Testis (tissue), 5 donors: ENCODE results near the gene CAPN9. TPM values are rescaled to one million over a fixed set of nuclear protein-coding genes. Genes with fewer than 3 reads are reported as not detected.
"Not testable (repeated sequence)": the region's sequence is repeated elsewhere in the genome, so short reads cannot be mapped to it uniquely, and the experiment has no call there.

Experiments
- DNase-seq: peaks from one replicate; pipeline ENCODE4 v3.0.0-alpha.2; 2019
- H3K27ac ChIP-seq, 2 donors: fragments of 200-600 bp; sonication (generic); one replicate each; pipeline ENCODE4 v1.5.1; 2019
- H3K27me3 ChIP-seq: fragments of 200-600 bp; sonication (generic); one replicate; pipeline ENCODE4 v1.5.1; 2019
- H3K36me3 ChIP-seq: fragments of 200-600 bp; sonication (generic); one replicate; pipeline ENCODE4 v1.5.1; 2017; ENCODE audit warnings: low read depth; ENCODE audit errors: missing control alignments
- H3K4me1 ChIP-seq: fragments of 200-600 bp; sonication (generic); one replicate; pipeline ENCODE4 v1.5.1; 2019
- H3K4me3 ChIP-seq, 2 donors: fragments of 200-600 bp; sonication (generic); one replicate each; pipeline ENCODE4 v1.5.1; 2017 to 2019
- H3K9me3 ChIP-seq: fragments of 200-600 bp; sonication (generic); one replicate; pipeline ENCODE4 v1.5.1; 2017
- POLR2A ChIP-seq: fragments of 450-650 bp; IDR thresholded peaks from one replicate; pipeline ENCODE4 v1.6.1; 2017; ENCODE audit warnings: antibody characterized with exemption, mild to moderate bottlenecking, moderate library complexity
- WGBS, 2 donors: methylation state at CpG; one replicate each; pipeline ENCODE4 v1.1.5; 2018; 5-methylcytosine and 5-hydroxymethylcytosine counted together
- intact Hi-C: fragments of 100-400 bp; cut with DNase I; formaldehyde crosslinking; loops from one replicate; pipeline ENCODE4 v1.15.1; 2023; ENCODE audit warnings: low total_unique reads
- long read RNA-seq, 2 donors: transcript quantifications; one replicate each; lab custom pipeline, GENCODE V29; 2026
- polyA plus RNA-seq: library from polyadenylated mRNA; stranded (reverse); fragments of 350-450 nt; fragmentation: Illumina TruSeq; extraction: RNeasy Lipid Tissue Mini Kit (QIAGEN cat#74804); gene quantifications from one replicate; pipeline ENCODE4 v1.2.3, GENCODE V29; 2014; ENCODE audit warnings: low read depth, low replicate concordance; ENCODE audit not compliant: insufficient read depth
- total RNA-seq, 2 donors: library from RNA; depleted of rRNA; stranded (reverse); fragments of >200 nt; gene quantifications; one replicate each; pipeline ENCODE4 v1.2.3, GENCODE V29; 2016
- TF ChIP-seq, protein P1 (sequence below), 3 experiments: fragments of 450-650 bp in 2 of 3; fragments of 200-600 bp in 1 of 3; sonication (generic) in 1 of 3; IDR thresholded peaks; one replicate each; pipeline ENCODE4 v1.5.1; 2016 to 2019; ENCODE audit warnings: antibody characterized with exemption in 3 of 3, mild to moderate bottlenecking in 2 of 3, moderate library complexity in 1 of 3

The CAPN9 gene, protein sequence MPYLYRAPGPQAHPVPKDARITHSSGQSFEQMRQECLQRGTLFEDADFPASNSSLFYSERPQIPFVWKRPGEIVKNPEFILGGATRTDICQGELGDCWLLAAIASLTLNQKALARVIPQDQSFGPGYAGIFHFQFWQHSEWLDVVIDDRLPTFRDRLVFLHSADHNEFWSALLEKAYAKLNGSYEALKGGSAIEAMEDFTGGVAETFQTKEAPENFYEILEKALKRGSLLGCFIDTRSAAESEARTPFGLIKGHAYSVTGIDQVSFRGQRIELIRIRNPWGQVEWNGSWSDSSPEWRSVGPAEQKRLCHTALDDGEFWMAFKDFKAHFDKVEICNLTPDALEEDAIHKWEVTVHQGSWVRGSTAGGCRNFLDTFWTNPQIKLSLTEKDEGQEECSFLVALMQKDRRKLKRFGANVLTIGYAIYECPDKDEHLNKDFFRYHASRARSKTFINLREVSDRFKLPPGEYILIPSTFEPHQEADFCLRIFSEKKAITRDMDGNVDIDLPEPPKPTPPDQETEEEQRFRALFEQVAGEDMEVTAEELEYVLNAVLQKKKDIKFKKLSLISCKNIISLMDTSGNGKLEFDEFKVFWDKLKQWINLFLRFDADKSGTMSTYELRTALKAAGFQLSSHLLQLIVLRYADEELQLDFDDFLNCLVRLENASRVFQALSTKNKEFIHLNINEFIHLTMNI
- total RNA-seq, result under 1 TPM; 0.16 to 0.25 TPM
- 0.34 TPM for polyA plus RNA-seq
- long read RNA-seq, donor 1, result 0 reads
- long read RNA-seq, donor 2, result 0 reads

DNA sequence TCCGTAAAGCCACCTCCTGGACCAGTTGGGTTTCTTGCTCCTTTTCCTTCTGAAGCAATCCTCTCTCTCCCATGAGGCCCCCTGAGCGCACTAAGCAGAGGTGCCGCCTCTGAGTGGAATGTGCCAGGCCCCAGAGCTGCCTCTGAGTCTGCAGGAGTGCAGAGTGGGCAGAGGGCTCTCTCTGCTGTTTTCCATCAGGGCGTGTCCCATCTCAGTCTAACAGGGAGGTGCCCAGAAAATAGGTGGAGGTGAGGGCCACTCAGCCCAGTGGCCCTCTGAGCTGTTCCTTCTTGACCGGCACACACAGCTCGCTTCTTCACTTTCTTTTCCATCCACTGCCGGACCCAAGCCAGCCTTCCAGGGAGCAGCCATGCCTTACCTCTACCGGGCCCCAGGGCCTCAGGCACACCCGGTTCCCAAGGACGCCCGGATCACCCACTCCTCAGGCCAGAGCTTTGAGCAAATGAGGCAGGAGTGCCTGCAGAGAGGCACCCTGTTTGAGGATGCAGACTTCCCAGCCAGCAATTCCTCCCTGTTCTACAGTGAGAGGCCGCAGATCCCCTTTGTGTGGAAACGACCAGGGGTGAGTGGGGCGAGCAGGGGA, at the start of gene CAPN9:
CAPN9 (plus strand) TSS at position 262 of the 604 bp plus-strand sequence; CDS start at position 371, 109 bp downstream.
- TF ChIP-seq, protein P1, sequence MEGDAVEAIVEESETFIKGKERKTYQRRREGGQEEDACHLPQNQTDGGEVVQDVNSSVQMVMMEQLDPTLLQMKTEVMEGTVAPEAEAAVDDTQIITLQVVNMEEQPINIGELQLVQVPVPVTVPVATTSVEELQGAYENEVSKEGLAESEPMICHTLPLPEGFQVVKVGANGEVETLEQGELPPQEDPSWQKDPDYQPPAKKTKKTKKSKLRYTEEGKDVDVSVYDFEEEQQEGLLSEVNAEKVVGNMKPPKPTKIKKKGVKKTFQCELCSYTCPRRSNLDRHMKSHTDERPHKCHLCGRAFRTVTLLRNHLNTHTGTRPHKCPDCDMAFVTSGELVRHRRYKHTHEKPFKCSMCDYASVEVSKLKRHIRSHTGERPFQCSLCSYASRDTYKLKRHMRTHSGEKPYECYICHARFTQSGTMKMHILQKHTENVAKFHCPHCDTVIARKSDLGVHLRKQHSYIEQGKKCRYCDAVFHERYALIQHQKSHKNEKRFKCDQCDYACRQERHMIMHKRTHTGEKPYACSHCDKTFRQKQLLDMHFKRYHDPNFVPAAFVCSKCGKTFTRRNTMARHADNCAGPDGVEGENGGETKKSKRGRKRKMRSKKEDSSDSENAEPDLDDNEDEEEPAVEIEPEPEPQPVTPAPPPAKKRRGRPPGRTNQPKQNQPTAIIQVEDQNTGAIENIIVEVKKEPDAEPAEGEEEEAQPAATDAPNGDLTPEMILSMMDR (IDR thresholded peaks at IDR 0.05), result no peak
- no peak for TF ChIP-seq POLR2A

DNA sequence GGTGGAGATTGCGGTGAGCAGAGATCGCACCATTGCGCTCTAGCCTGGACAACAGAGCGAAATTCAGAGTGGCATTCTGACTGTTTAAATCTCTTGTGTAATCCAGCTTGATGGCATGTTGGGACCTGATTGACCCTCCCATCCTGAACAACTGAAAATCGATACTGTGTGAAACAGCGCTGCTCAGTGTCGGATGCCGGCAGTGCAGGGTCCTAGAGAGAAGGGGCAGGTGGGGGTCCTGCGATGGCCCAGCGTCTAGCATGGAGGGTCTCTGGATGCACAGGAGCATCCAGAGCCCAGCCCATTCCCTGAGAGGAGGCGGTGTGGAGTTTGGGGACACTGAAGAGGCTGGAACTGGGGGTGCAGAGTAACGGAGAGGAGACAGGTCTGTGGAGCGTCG, 49.1 kb upstream of the CAPN9 start:
- DNase-seq, result no peak
- TF ChIP-seq POLR2A, result no peak
- TF ChIP-seq, protein P1 (IDR thresholded peaks at IDR 0.05), result no peak
- intact Hi-C loops, result no loop called here
- H3K27me3 ChIP-seq, result no peaks in the 10 kb centered on the region
- H3K9me3 ChIP-seq, result no peaks in the 10 kb centered on the region
- H3K36me3 ChIP-seq, result no peaks in the 10 kb centered on the region
- WGBS, 2 donors, result 93% methylated on average over 14 of the region's 14 CpGs
- no peak overlapping the region for H3K27ac ChIP-seq
- H3K4me3 ChIP-seq, result no peak overlapping the region
- H3K4me1 ChIP-seq, result no peaks in the 10 kb centered on the region

More for the DNA sequence above, at the start of gene CAPN9:
- H3K27ac ChIP-seq, result no peak within 1 kb of the TSS
- H3K27me3 ChIP-seq, result no peaks in the 10 kb centered on the region
- DNase-seq, result no peak
- H3K36me3 ChIP-seq, result no peaks in the 10 kb centered on the region
- H3K9me3 ChIP-seq, result no peaks in the 10 kb centered on the region
- WGBS, 2 donors, result 76% methylated on average over 9 to 14 of the region's 14 CpGs
- H3K4me3 ChIP-seq, result no peak within 1 kb of the TSS
- H3K4me1 ChIP-seq, result no peaks in the 10 kb centered on the region
- intact Hi-C loops, result no loop called here

DNA sequence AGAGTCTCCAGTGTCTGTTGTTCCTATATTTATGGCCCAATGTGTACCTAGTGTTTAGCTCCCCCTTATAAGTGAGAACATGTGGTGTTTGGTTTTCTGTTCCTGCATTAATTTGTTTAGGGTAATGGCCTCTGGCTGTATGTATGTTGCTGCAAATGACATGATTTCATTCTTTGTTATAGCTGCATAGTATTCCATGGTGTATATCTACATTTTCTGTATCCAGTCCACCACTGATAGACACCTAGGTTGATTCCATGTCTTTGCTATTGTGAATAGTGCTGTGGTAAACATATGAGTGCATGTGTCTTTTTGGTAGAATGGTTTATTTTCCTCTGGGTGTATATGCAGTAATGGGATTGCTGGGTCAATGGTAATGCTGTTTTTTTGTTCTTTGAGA, 48.2 kb upstream of the CAPN9 start:
- H3K9me3 ChIP-seq, DNase-seq, H3K27me3 ChIP-seq, intact Hi-C loops, H3K4me1 ChIP-seq, H3K4me3 ChIP-seq, H3K36me3 ChIP-seq, H3K27ac ChIP-seq: not testable (repeated sequence)

DNA sequence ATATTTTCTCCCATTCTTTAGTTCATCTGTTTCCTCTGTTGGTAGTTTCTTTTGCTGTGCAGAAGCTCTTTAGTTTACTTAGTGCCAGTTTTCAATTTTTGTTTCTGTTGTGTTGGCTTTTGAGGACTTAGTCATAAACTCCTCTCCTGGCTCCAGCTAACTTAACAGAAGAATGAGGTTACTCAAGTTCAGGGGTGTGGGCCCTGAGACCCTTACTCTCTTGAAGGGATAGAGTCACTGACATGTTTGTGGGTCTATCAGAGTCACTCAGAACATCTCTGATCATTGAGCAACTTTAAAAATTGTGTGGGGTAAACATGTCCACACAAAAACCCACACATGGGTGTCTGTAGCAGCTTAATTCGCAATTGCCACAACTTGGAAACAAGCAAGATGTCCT, 47.5 kb upstream of the CAPN9 start:
- DNase-seq, result no peak
- WGBS, 2 donors, result 87 to 91% methylated on average over 1 of the region's 1 CpG
- H3K27me3 ChIP-seq, result no peaks in the 10 kb centered on the region

More for the DNA sequence above, 47.5 kb upstream of the CAPN9 start:
- Histone ChIP-seq H3K4me3 (no peak overlapping the region), H3K36me3 (no peaks in the 10 kb centered on the region), H3K27ac (no peak overlapping the region), H3K4me1 (no peaks in the 10 kb centered on the region), H3K9me3 (no peaks in the 10 kb centered on the region)
- TF ChIP-seq, protein P1 (IDR thresholded peaks at IDR 0.05), result no peak
- TF ChIP-seq POLR2A, result no peak
- intact Hi-C loops, result no loop called here
